ENCODE data around the gene HPS6. TPM values are rescaled to one million over a fixed set of nuclear protein-coding genes. Genes with fewer than 3 reads are reported as not detected.

HPS6 gene
- total RNA-seq, 2 donors from 2014 or later = 26.1 to 35.9 TPM

GRCh38 chr10:102113956-102114857, 49.1 kb downstream of the HPS6 start:
- WGBS = under 1% methylated on average over 42 of the region's 45 CpGs
- no peak for DNase-seq (ENCODE audit: low spot score)
- Histone ChIP-seq H3K27ac (peak overlapping the region; percentile 89 to 92), H3K4me3 (peak overlapping the region; percentile 72 to 79), H3K4me1 (replicated peaks) (peaks cover 40% of the 10 kb centered on the region), H3K36me3 (peaks cover 0 to 21% of the 10 kb centered on the region in 2 donors), H3K27me3 (replicated peaks; ENCODE audit: insufficient read depth) (no peaks in the 10 kb centered on the region), H3K9me3 (no peaks in the 10 kb centered on the region)
- intact Hi-C loops (cut with DNase I) = loop anchor here (5.0 kb wide), 1 partner anchor 47 kb away; the partner anchor contains the start of gene HPS6
- TF ChIP-seq POLR2AphosphoS5 (IDR thresholded peaks at IDR 0.05) (no peak), CTCF (IDR thresholded peaks at IDR 0.05) (peak in 1 of 4 experiments; percentile 6), POLR2A (IDR thresholded peaks at IDR 0.05) (no peak)

- DNase-seq (ENCODE audit: low spot score) = peak; percentile 91
- peaks cover 0 to 15% of the 10 kb centered on the region in 2 donors for H3K36me3 ChIP-seq
- no peaks in the 10 kb centered on the region for H3K27me3 ChIP-seq (replicated peaks; ENCODE audit: insufficient read depth)
- peak overlapping the region; percentile 72 to 79 for H3K4me3 ChIP-seq
- H3K27ac ChIP-seq = peak overlapping the region; percentile 89 to 92
- WGBS = under 1% methylated on average over 22 of the region's 23 CpGs
- no peaks in the 10 kb centered on the region for H3K9me3 ChIP-seq
- TF ChIP-seq CTCF (IDR thresholded peaks at IDR 0.05) (peak in 1 of 4 experiments; percentile 2), POLR2AphosphoS5 (IDR thresholded peaks at IDR 0.05) (peak; percentile 97), POLR2A (IDR thresholded peaks at IDR 0.05) (peak; percentile 93)
- H3K4me1 ChIP-seq (replicated peaks) = peaks cover 40% of the 10 kb centered on the region
- intact Hi-C loops (cut with DNase I) = loop anchor here (5.0 kb wide), 1 partner anchor 48 kb away; the partner anchor contains the start of gene HPS6
These were observed 49.9 kb downstream of the HPS6 start for GRCh38 chr10:102114861-102115618.

- intact Hi-C loops (cut with DNase I) = no loop called here
- Histone ChIP-seq H3K4me3 (no peak overlapping the region), H3K36me3 (peaks cover 0 to 7% of the 10 kb centered on the region in 2 donors), H3K9me3 (no peaks in the 10 kb centered on the region), H3K27ac (peak overlapping the region; percentile 89 to 92), H3K4me1 (replicated peaks) (peaks cover 40% of the 10 kb centered on the region), H3K27me3 (replicated peaks; ENCODE audit: insufficient read depth) (no peaks in the 10 kb centered on the region)
- DNase-seq (ENCODE audit: low spot score) = no peak
- under 1% methylated on average over 3 of the region's 3 CpGs for WGBS
- TF ChIP-seq POLR2AphosphoS5 (IDR thresholded peaks at IDR 0.05) = no peak
- no peak for TF ChIP-seq CTCF (IDR thresholded peaks at IDR 0.05)
- TF ChIP-seq POLR2A (IDR thresholded peaks at IDR 0.05) = no peak
These were observed 50.6 kb downstream of the HPS6 start for GRCh38 chr10:102115775-102116174.

- Histone ChIP-seq H3K27ac (peak overlapping the region; percentile 92 to 96), H3K4me3 (no peak overlapping the region), H3K4me1 (replicated peaks) (peaks cover 40% of the 10 kb centered on the region)
These were observed 51.5 kb downstream of the HPS6 start for GRCh38 chr10:102116656-102117055.

More at GRCh38 chr10:102116656-102117055, 51.5 kb downstream of the HPS6 start:
- Histone ChIP-seq H3K27me3 (replicated peaks; ENCODE audit: insufficient read depth) (no peaks in the 10 kb centered on the region), H3K9me3 (no peaks in the 10 kb centered on the region), H3K36me3 (no peaks in the 10 kb centered on the region)
- DNase-seq (ENCODE audit: low spot score) = no peak
- intact Hi-C loops (cut with DNase I) = no loop called here
- 78% methylated on average over 1 of the region's 1 CpG for WGBS
- TF ChIP-seq POLR2A (IDR thresholded peaks at IDR 0.05) (no peak), CTCF (IDR thresholded peaks at IDR 0.05) (no peak), POLR2AphosphoS5 (IDR thresholded peaks at IDR 0.05) (no peak)

Small RNA genes within 50 kb of the gene (small RNA-seq; reads per million reads assigned to genes)
- gene AL500527.1 (0 reads per million in 2 donors), gene AL500527.2 (0 reads per million in 2 donors)

Other genes starting within 250 kb of the HPS6 start
- 100 to 1,000 TPM in 1 of 2 donors, 10 to 100 TPM in 1; 82.5 to 143 TPM for gene OGA, start 246.9 kb upstream of the HPS6 start, total RNA-seq
- 1 to 10 TPM; 2.6 to 3.0 TPM for gene KCNIP2, start 221.5 kb upstream of the HPS6 start, total RNA-seq
- 10 to 100 TPM; 15.1 to 20.5 TPM for gene ARMH3, start 9.2 kb upstream of the HPS6 start, total RNA-seq
- 10 to 100 TPM; 55.0 to 91.5 TPM for gene LDB1, start 55.0 kb downstream of the HPS6 start, total RNA-seq
- gene PPRC1, start 67.7 kb downstream of the HPS6 start, total RNA-seq = 10 to 100 TPM; 19.8 to 24.4 TPM
- 10 to 100 TPM; 50.3 to 67.9 TPM for gene NOLC1, start 87.0 kb downstream of the HPS6 start, total RNA-seq
- 1 to 10 TPM in 1 of 2 donors, not detected in 1; 4.4 TPM for gene ELOVL3, start 160.9 kb downstream of the HPS6 start, total RNA-seq
- gene PITX3, start 176.2 kb downstream of the HPS6 start, total RNA-seq = not detected
- 10 to 100 TPM; 53.1 to 59.1 TPM for gene GBF1, start 180.2 kb downstream of the HPS6 start, total RNA-seq

Data from prostate gland (tissue), 2 donors.